Natural killer cell (primary cell): ENCODE data around the gene ATP11A. TPM values are rescaled to one million over a fixed set of nuclear protein-coding genes. Genes with fewer than 3 reads are reported as not detected.

ENCODE experiments used
- ATAC-seq, 3 donors: fragments of 150-1000 bp in 2 of 3; fragments of 200-7000 bp in 1 of 3; cut with Tn5 transposase; 1 replicate in 1 of 3; 2 replicates in 2 of 3; pipeline ENCODE4 v1.10.0; 2021; ENCODE audit warnings: mild to moderate bottlenecking in 2 of 3, moderate library complexity in 2 of 3
- DNase-seq, 2 donors: peaks; one replicate each; pipeline versions ENCODE4 v3.0.0 to v3.0.0-alpha.2; 2013 to 2021; ENCODE audit warnings: mixed read lengths in 1 of 2
- H3K27ac ChIP-seq: one replicate; pipeline ENCODE4 v1.5.1; 2013; ENCODE audit warnings: mild to moderate bottlenecking, low read length
- H3K27me3 ChIP-seq: one replicate; pipeline ENCODE4 v1.6.1; 2013; ENCODE audit warnings: low read length; ENCODE audit not compliant: control insufficient read depth, insufficient read depth
- H3K36me3 ChIP-seq: one replicate; pipeline ENCODE4 v1.6.1; 2013; ENCODE audit warnings: low read length; ENCODE audit not compliant: control insufficient read depth, insufficient read depth
- H3K4me1 ChIP-seq: one replicate; pipeline ENCODE4 v1.6.1; 2013; ENCODE audit warnings: low read length; ENCODE audit not compliant: control insufficient read depth, insufficient read depth
- H3K4me3 ChIP-seq: one replicate; pipeline ENCODE4 v1.5.1; 2013; ENCODE audit warnings: low read length
- H3K9me3 ChIP-seq: one replicate; pipeline ENCODE4 v1.6.1; 2013; ENCODE audit warnings: low read length; ENCODE audit not compliant: control insufficient read depth, insufficient read depth
- H3K27ac Mint-ChIP-seq, 2 donors: one replicate each; pipeline ENCODE4 v1.8.0; 2022; ENCODE audit warnings: mild to moderate bottlenecking in 2 of 2, mixed read lengths in 2 of 2, moderate library complexity in 1 of 2
- H3K27me3 Mint-ChIP-seq, 2 donors: one replicate each; pipeline ENCODE4 v1.8.0; 2022; ENCODE audit warnings: low read depth in 2 of 2, mixed read lengths in 2 of 2
- H3K36me3 Mint-ChIP-seq: one replicate; pipeline ENCODE4 v1.8.0; 2022; ENCODE audit warnings: mixed read lengths
- H3K4me1 Mint-ChIP-seq, 2 donors: one replicate each; pipeline ENCODE4 v1.8.0; 2022; ENCODE audit warnings: mixed read lengths in 2 of 2
- H3K4me3 Mint-ChIP-seq: one replicate; pipeline ENCODE4 v1.8.0; 2022; ENCODE audit warnings: mild to moderate bottlenecking, moderate library complexity, mixed read lengths
- H3K9me3 Mint-ChIP-seq, 2 donors: one replicate each; pipeline ENCODE4 v1.8.0; 2022; ENCODE audit warnings: mixed read lengths in 2 of 2
- WGBS: methylation state at CpG from one replicate; pipeline ENCODE4 v1.1.7; 2013; ENCODE audit warnings: missing lambda C conversion rate; ENCODE audit not compliant: insufficient coverage; 5-methylcytosine and 5-hydroxymethylcytosine counted together
- intact Hi-C: fragments of 100-400 bp; cut with micrococcal nuclease; formaldehyde crosslinking; loops from one replicate; pipeline ENCODE4 v1.14.2; 2022
- total RNA-seq, 4 donors: library from RNA; stranded (reverse); fragments of 120-200 nt in 1 of 4; gene quantifications; one replicate each; pipeline versions ENCODE4 v1.2.3 to v1.2.4, GENCODE V29; 2013 to 2022
- TF ChIP-seq, protein P1 (sequence below): fragments of 200-600 bp; IDR thresholded peaks from one replicate; pipeline ENCODE4 v1.8.0; 2022; ENCODE audit warnings: antibody characterized with exemption

The ATP11A gene
- total RNA-seq, 3 donors from 2014 or later (not counting 1 experiment from before 2014, with no cell fraction given): 47.1 to 68.6 (median 50.7) TPM

DNA sequence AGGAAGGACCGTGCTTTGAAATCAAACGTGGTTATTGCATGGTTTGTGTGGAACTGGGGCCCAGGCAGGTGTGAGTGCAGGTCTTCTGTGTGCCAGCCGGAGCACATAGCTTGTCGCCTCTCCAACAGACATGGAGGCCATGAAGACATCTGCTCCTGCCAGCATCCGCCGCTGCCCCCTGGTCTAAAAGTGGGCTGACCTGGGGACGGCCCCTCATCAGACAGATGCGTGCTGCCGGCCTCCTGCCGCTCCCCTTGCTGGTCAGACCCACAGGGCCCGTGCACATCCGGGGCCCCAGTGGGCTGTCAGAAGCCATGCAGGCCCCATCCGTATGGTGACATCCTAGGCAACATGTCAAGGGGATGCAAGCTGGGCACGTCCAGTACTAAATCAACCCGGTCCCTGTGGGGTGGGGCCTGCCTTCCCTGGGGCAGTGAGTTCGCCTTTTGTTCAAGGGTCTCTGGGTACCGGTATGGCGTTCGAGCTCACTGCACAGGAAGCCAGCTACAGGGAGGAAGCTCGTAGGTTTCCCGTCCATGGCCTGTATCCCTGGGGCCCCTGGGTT lies 191.2 kb downstream of the ATP11A start:
- no peak for ATAC-seq
- intact Hi-C loops: no loop called here
- Histone ChIP-seq H3K36me3 (peaks cover 18% of the 10 kb centered on the region), H3K27ac (no peak overlapping the region), H3K4me3 (no peak overlapping the region), H3K4me1 (peaks cover 3% of the 10 kb centered on the region), H3K27me3 (no peaks in the 10 kb centered on the region), H3K9me3 (no peaks in the 10 kb centered on the region)
- TF ChIP-seq, protein P1, sequence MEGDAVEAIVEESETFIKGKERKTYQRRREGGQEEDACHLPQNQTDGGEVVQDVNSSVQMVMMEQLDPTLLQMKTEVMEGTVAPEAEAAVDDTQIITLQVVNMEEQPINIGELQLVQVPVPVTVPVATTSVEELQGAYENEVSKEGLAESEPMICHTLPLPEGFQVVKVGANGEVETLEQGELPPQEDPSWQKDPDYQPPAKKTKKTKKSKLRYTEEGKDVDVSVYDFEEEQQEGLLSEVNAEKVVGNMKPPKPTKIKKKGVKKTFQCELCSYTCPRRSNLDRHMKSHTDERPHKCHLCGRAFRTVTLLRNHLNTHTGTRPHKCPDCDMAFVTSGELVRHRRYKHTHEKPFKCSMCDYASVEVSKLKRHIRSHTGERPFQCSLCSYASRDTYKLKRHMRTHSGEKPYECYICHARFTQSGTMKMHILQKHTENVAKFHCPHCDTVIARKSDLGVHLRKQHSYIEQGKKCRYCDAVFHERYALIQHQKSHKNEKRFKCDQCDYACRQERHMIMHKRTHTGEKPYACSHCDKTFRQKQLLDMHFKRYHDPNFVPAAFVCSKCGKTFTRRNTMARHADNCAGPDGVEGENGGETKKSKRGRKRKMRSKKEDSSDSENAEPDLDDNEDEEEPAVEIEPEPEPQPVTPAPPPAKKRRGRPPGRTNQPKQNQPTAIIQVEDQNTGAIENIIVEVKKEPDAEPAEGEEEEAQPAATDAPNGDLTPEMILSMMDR: no peak
- Mint-ChIP-seq H3K36me3 (no peaks in the 10 kb centered on the region), H3K4me3 (no peak overlapping the region), H3K4me1 (no peaks in the 10 kb centered on the region), H3K9me3 (no peaks in the 10 kb centered on the region), H3K27me3 (no peaks in the 10 kb centered on the region), H3K27ac (no peak overlapping the region)
- 95% methylated on average over 21 of the region's 21 CpGs for WGBS
- no peak for DNase-seq

DNA sequence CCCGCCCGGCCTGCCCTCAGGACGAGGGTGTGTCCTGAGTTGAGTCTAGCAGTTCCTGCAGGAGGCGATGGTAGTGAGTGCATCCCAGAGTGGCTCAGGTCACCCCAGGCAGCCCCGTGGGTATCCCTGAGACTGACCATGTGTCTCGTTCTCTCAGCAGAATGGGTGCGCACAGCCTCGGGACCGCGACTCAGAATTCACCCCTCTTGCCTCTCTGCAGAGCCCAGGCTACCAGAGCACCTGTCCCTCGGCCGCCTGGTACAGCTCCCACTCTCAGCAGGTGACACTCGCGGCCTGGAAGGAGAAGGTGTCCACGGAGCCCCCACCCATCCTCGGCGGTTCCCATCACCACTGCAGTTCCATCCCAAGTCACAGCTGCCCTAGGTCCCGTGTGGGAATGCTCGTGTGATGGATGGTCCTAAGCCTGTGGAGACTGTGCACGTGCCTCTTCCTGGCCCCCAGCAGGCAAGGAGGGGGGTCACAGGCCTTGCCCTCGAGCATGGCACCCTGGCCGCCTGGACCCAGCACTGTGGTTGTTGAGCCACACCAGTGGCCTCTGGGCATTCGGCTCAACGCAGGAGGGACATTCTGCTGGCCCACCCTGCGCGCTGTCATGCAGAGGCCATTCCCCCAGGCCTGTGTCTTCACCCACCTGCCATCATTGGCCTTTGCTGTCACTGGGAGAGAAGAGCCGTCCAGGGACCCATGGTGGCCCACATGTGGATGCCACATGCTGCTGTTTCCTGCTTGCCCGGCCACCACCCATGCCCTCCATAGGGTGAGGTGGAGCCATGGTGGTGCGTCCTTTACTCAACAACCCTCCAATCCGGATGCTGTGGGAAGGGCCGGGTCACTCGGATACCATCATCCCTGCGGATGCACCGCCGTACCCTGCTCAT lies 192.1 kb downstream of the ATP11A start:
- no peak overlapping the region for H3K27ac ChIP-seq
- peaks cover 3% of the 10 kb centered on the region for H3K4me1 ChIP-seq
- Mint-ChIP-seq H3K27ac (no peak overlapping the region), H3K4me3 (no peak overlapping the region), H3K36me3 (no peaks in the 10 kb centered on the region), H3K9me3 (no peaks in the 10 kb centered on the region), H3K27me3 (no peaks in the 10 kb centered on the region), H3K4me1 (no peaks in the 10 kb centered on the region)
- no peak for ATAC-seq
- intact Hi-C loops: no loop called here
- no peak overlapping the region for H3K4me3 ChIP-seq
- DNase-seq: no peak
- H3K36me3 ChIP-seq: peaks cover 16% of the 10 kb centered on the region
- TF ChIP-seq, protein P1: no peak
- WGBS: 97% methylated on average over 35 of the region's 35 CpGs
- H3K27me3 ChIP-seq: no peaks in the 10 kb centered on the region
- H3K9me3 ChIP-seq: no peaks in the 10 kb centered on the region

DNA sequence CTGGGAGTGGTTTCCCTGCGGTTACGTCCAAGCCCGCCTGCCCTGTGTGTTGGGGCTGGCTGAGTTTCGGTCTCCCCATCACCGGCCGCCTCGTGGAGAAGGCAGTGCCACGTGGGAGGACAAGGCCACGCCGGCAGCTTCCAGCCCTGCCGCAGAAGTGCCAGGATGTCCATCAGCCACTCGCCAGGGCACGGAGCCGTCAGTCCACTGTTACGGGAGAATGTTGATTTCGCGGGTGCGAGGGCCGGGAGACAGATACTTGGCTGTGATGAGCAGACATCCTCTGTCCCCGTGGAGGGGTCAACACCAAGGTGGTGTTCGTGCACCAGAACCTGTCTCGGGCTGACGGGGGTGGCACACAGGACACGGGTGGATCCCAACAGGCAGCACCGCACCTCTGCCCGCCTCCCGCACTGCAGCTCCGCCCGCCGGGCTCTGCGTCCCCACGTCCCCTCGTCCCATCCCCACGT lies 192.8 kb downstream of the ATP11A start:
- Histone ChIP-seq H3K27ac (no peak overlapping the region), H3K36me3 (peaks cover 16% of the 10 kb centered on the region), H3K4me1 (peaks cover 3% of the 10 kb centered on the region), H3K27me3 (no peaks in the 10 kb centered on the region), H3K9me3 (no peaks in the 10 kb centered on the region), H3K4me3 (no peak overlapping the region)
- ATAC-seq: no peak
- WGBS: 97% methylated on average over 34 of the region's 34 CpGs
- no peaks in the 10 kb centered on the region for H3K27me3 Mint-ChIP-seq
- DNase-seq: no peak
- intact Hi-C loops: no loop called here
- H3K27ac Mint-ChIP-seq: no peak overlapping the region
- H3K36me3 Mint-ChIP-seq: no peaks in the 10 kb centered on the region
- no peaks in the 10 kb centered on the region for H3K4me1 Mint-ChIP-seq
- TF ChIP-seq, protein P1: no peak
- no peak overlapping the region for H3K4me3 Mint-ChIP-seq
- H3K9me3 Mint-ChIP-seq: no peaks in the 10 kb centered on the region
